Muscle of back (tissue), 11 donors: ENCODE results near the gene PPP1R9B. TPM values are rescaled to one million over a fixed set of nuclear protein-coding genes. Genes with fewer than 3 reads are reported as not detected.

ENCODE experiments used
- DNase-seq, 3 donors: peaks; one replicate each; pipeline versions ENCODE4 v3.0.0 to v3.0.0-alpha.2; 2013
- polyA plus RNA-seq, 10 donors: library from polyadenylated mRNA; unstranded; fragments of 120-200 nt; gene quantifications; one replicate each; pipeline ENCODE4 v1.2.1, GENCODE V29; 2013; ENCODE audit not compliant: insufficient read length in 10 of 10

The PPP1R9B gene
- polyA plus RNA-seq, 10 donors, result 32.0 to 56.5 (median 40.3) TPM

GRCh38 chr17:50109785-50110184, 40.7 kb downstream of the PPP1R9B start:
- DNase-seq, result no peak

DNA sequence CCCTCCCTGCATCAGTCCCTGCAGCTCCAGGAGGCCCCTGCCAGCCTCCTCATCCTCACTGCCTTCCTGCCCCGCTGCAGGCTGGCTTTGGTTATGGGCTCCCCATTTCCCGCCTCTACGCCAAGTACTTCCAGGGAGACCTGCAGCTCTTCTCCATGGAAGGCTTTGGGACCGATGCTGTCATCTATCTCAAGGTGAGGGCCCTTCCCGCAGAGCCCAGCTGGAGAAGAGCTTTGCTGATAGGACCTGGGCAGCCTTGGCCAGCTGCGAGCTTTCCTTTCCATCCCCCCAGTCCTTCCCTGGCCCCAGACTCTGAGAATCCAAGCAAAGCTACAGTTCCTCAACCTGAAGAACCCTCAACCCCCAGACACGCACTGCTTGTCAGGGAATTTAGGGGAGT, 41.3 kb downstream of the PPP1R9B start:
- DNase-seq, result no peak

DNA sequence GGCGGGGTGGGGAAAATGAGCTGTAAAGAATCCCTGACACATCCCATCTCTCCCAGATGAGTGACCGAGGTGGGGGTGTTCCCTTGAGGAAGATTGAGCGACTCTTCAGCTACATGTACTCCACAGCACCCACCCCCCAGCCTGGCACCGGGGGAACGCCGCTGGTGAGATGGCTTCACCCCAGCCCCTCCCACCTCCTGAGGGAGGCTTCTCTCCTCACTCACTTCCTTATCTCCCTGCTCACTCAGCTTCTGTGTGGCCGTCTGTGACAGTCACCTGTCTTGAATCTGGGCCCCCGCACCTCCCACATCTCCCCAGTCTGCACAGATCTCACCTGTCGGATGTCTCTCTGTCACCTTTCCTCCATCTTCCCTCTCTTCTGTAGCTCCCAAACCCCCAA, 41.9 kb downstream of the PPP1R9B start:
- DNase-seq, result no peak

GRCh38 chr17:50107790-50108414, 42.6 kb downstream of the PPP1R9B start:
- DNase-seq, result no peak

DNA sequence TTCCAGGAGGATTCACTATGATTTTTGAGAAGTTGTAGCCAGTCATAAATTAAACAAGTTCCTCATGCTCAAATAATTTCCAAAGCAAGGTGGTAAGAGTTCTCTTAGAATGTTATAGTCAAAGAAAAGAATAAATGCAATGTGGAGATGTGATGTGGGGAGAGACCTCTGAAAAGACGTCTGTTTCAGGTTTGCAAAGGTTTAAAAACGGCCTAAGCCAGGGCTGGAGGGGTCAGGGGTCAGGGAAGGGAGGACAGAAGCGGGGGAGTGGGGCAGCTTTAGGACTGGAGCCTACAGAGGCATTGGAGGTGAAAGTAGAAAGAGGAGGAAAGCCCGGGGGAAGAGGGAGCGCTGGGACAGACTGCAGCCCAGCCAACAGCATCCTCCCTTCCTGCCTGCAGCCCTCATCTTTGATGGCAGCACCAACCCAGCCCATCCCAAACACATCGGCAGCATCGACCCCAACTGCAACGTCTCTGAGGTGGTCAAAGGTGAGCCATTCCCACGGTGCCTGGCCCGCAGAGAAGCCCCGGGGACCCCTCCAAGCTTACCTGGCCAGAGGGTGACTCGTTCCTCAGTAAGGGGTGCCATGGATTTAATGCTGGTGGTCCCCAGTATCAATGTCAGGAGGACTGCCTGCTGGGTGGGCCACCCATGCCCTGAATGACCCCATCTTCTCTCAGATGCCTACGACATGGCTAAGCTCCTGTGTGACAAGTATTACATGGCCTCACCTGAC, 43.9 kb downstream of the PPP1R9B start:
- no peak for DNase-seq

GRCh38 chr17:50105811-50106210, 44.7 kb downstream of the PPP1R9B start:
- DNase-seq, result no peak

DNA sequence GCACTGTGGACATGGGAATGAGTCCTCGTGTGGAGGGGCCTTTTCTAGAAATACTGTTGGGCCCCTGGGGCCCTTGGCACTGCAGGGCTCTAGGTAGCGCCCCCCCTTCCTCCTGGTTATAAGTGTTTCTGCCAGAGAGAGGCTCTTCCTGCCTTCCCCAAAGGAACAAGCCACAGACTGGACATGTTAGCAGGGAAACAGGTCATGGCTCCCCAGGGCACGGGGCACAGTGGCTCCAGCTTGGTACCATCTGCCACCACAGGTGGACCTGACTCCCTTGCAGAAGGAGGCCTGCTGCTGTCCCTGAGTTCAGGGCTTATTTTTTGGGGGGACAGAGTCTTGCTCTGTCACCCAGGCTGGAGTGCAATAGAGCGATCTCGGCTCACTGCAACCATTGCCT, 46.5 kb downstream of the PPP1R9B start:
- DNase-seq, result no peak

GRCh38 chr17:50103252-50103651, 47.2 kb downstream of the PPP1R9B start:
- no peak for DNase-seq

DNA sequence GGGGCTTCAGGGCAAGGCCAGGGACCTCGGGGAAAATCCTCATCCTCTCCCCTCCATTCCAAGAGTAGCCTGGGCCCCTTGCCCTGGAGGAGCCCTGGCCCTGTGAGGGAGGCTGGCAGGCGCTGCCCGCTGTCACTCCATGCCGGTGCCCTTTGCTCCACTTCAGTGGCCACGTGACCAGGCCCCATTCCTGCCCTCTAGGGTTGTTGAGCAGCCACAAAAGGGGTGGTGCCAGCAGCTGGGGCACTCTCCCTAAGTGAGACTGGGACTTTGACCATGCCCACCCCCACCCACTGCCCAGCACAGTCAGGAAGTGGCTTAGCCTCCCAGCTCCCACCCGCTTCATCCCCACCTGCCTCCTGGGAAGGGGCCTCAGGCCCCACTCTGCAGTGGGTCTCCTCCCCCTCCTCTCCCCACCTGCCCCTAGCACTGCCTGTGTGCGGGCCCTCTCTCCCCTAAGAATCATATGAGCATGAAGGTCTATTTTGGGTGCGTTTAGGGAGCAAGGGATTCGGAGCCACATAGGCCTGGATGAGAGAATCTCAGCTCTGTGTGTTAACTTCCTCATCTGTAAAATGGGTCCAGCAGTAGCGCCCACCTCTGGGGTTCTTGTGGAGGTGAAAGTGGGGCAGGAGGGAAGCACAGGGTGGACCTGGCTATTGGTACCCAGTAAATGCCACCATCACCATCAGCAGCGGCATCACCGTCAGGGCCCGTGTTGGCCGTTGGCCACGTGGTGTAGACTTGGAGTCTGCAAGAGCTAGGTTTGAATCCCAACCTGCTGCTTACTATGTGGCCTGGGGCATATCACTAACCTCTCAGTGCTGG, 48.1 kb downstream of the PPP1R9B start:
- no peak for DNase-seq

- DNase-seq, result no peak
Observed at GRCh38 chr17:50101346-50102163, 48.9 kb downstream of the PPP1R9B start.

GRCh38 chr17:50100921-50101345, 49.5 kb downstream of the PPP1R9B start:
- no peak for DNase-seq

DNA sequence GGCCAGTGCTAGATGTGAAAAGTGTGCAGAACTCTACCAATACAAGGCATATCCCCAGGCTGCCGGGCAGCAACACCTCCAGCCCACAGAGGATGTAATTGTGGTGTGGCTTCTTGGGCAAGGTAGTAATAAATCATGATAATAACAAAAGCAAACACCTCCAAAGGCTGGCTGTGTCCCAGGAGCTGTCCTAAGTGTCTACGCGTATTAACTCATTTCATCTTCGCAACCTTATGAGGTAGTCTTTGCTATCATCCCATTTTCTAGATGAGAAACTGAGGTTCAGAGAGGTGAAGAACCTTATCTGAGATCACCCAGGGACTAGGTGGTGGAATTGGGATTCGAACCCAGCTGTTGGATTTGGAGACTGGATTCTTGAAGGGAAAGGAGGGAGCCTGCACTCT, 50.0 kb downstream of the PPP1R9B start:
- DNase-seq, result no peak

- DNase-seq, result no peak
Observed at GRCh38 chr17:50099003-50099402, 51.5 kb downstream of the PPP1R9B start.

DNA sequence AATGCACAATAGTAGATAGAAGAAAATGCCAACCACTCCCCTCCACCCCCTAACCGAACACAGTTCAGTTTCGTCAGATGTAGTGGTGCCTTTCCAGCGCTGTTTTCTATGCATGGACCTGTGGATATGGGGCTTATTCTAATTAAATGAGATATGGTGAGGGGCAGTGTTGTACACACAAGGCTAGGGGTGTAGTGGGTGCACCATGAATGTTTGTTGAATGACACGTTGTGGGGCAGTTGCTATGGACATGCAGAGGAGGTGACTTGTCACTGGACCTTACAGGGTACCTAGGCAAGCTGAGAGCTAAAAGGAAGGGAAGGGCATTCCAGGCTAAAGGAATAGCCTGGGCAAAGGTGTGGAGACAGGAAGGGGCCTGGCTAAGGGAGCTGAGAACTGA, 51.9 kb downstream of the PPP1R9B start:
- DNase-seq, result no peak

DNA sequence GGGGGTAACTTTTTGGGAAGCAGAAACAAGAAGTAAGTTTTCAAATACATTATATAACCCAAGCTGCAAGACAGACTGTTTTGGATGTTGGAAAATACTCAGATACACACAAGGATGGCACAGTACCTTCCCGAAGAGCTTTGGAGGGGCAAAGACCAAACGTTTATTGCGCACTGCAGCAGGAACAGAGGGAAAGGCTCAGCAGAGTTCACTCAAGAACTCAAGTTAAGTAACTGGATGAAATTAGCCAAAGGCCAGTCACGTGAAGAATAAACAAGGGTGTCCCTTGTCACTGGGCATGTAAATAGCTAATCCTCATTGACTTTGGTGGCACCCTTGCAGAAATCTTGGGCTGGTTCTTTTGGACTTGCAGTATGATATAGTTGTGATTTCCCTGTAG, 52.6 kb downstream of the PPP1R9B start:
- no peak for DNase-seq

GRCh38 chr17:50097455-50097854, 53.0 kb downstream of the PPP1R9B start:
- DNase-seq, result no peak

DNA sequence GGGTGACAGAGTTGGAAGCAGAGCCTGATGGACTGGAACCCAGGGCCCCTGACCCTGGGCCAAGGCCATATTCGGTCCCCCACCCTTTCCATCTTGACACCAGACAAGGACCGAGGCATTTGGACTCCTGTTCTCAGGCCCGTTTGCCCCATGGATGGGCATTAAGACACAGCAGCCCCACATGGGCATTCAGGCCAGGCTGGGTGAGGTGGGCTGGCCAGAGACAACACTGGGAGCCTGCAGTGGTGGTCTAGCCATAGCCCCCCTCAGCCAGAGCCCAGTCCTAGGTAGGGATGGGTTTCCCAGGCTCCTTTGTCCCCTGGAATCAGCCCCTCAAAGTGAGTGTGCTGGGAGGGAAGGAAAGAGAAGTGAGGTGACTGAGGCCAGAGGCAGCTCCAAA, 53.7 kb downstream of the PPP1R9B start:
- no peak for DNase-seq

DNA sequence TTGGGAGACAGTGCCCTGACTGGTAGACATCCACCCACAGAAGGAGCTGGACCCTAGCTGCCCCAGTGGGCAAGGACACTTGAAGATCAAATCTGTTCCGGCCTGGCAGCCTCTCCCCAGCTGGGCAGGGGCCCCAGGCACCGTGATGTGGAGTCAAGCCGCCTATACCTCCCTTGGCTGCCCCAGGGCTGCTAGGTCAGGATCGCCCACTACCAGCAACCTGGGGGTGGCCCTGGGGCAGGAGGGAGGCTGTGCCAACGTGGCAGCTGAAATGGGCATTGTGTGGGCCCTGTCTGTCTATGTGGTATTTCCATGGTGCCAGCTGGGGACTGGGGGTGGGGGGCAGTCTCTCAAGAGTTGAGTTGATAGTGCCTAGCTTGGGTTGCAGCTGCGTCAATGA, 54.4 kb downstream of the PPP1R9B start:
- DNase-seq, result no peak

DNA sequence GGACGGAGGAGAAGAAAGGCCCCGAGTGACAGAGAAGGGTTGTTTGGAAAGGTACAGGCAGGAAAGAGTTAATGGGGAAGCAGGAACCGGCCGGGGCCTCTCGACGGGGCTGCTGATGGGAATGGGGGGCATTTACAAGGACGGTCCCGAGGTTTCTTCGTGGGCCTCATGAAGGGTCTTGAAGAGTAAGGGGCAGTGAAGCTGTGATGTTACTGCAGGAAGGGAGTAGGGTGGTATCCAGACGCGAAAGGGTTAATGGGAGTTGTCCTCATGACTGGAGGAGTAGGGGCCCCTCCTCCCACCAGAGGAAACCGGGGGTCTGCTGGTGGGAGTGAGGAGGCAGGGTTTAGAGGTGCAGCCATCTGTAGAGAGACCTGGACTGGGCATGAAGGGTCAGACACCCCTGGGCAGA, 54.8 kb downstream of the PPP1R9B start:
- DNase-seq, result peak in 2 of 3 donors; percentile 40 to 58

DNA sequence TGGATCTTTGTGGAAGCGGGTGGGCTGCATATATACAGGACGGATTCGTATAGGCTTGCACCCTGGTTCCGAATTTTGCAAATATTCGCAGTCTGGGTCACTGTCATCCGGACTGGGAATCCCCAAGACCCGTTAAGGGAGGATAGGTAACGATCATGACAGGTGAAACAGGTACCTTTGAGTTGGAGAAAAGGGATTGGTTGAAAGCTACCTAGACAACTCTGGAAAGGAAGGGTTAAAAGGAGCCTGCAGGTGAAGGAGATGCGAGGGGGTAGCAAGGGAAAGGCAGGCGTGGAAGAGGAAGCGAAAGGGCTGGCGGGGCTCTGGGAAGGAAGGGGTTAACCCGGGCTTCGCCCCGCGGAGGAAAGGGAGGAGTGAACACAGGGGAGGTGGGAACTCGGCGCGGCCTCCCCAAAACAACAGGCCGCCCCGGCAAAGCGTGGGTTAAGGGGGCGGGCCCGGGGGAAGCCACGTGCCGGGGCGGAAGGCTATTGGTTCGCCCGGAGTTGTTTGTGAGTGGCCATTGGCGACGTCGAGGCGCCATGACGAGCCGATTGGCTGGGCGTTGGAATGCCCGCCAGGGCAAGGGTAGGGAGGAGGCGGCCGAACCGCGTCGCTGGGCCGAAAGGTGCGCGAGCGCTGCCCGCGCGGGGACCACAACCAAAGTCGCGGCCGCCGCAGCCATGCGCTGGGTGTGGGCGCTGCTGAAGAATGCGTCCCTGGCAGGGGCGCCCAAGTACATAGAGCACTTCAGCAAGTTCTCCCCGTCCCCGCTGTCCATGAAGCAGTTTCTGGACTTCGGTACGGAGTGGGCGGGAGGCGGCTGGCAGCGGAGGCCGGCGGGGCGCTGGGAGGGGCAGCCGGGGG, 55.5 kb downstream of the PPP1R9B start, which contains the start of gene PDK2:
TSS of gene PDK2 (plus strand) at position 599 of the 867 bp plus-strand sequence. CDS start at position 684, 85 bp downstream.
- DNase-seq, result peak; percentile 96 to 99 (median 97)
